ENCODE measurements around the gene RIN3.

Gene RIN3

DNA sequence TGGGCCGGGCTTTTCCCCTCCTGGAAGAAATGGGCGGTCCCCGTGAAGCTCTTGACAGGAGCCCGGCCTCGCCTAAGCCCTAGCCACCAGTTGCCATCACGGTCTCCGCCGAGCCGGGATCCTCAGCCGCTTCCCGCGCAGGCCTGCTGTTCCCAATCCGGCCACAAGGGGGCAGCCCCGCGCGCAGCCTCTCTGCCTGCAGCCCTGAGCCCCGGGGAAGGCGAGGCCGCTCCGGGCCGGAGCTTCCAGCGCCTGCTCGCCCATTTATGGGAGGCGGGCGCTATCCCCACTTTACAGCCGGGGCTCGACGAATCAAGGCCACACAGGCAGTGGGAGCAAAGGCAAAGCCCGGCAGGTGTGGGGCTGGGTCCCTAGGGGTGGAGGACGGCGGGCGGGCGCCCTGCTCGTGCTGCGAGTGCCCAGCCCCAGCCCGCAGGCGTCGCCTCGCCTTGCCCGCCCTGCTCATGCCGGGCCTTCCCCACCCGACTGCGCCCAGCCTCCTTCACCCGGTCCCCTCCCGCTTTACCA is 173.4 kb downstream of the RIN3 start:
- no peaks in the 10 kb centered on the region for H3K9me3 Mint-ChIP-seq
- no peaks in the 10 kb centered on the region for H3K36me3 Mint-ChIP-seq (ENCODE audit: low read depth)
- peak; percentile 96 to 99 (median 97) for TF ChIP-seq CTCF (IDR thresholded peaks at IDR 0.05; ENCODE audit: unreplicated experiment in 3 of 3)
- no peak overlapping the region for H3K27ac Mint-ChIP-seq
- peaks cover 28% of the 10 kb centered on the region for H3K27me3 Mint-ChIP-seq (ENCODE audit: low read depth)
- H3K4me3 Mint-ChIP-seq, result peak overlapping the region in 1 of 3 experiments; percentile 46
- no peaks in the 10 kb centered on the region for H3K4me1 Mint-ChIP-seq

- Mint-ChIP-seq H3K4me3 (peak overlapping the region in 1 of 3 experiments; percentile 65), H3K27me3 (ENCODE audit: low read depth) (peaks cover 28% of the 10 kb centered on the region), H3K27ac (no peak overlapping the region), H3K36me3 (ENCODE audit: low read depth) (no peaks in the 10 kb centered on the region), H3K4me1 (no peaks in the 10 kb centered on the region), H3K9me3 (no peaks in the 10 kb centered on the region)
- no peak for TF ChIP-seq CTCF (IDR thresholded peaks at IDR 0.05; ENCODE audit: unreplicated experiment in 3 of 3)
Measured at GRCh38 chr14:92687681-92688433, 174.3 kb downstream of the RIN3 start.

GRCh38 chr14:92688434-92689375 is 175.1 kb downstream of the RIN3 start:
- TF ChIP-seq CTCF (IDR thresholded peaks at IDR 0.05; ENCODE audit: unreplicated experiment in 3 of 3), result no peak
- H3K27me3 Mint-ChIP-seq (ENCODE audit: low read depth), result peaks cover 28% of the 10 kb centered on the region
- H3K36me3 Mint-ChIP-seq (ENCODE audit: low read depth), result no peaks in the 10 kb centered on the region
- H3K4me3 Mint-ChIP-seq, result peak overlapping the region; percentile 35 to 76 (median 65)
- H3K9me3 Mint-ChIP-seq, result no peaks in the 10 kb centered on the region
- H3K27ac Mint-ChIP-seq, result no peak overlapping the region
- no peaks in the 10 kb centered on the region for H3K4me1 Mint-ChIP-seq

GRCh38 chr14:92690171-92691011 is 176.8 kb downstream of the RIN3 start:
- peaks cover 38% of the 10 kb centered on the region for H3K27me3 Mint-ChIP-seq (ENCODE audit: low read depth)
- peaks cover 6% of the 10 kb centered on the region for H3K4me1 Mint-ChIP-seq
- H3K36me3 Mint-ChIP-seq (ENCODE audit: low read depth), result no peaks in the 10 kb centered on the region
- H3K27ac Mint-ChIP-seq, result no peak overlapping the region
- no peaks in the 10 kb centered on the region for H3K9me3 Mint-ChIP-seq
- peak; percentile 45 to 60 (median 59) for TF ChIP-seq CTCF (IDR thresholded peaks at IDR 0.05; ENCODE audit: unreplicated experiment in 3 of 3)
- H3K4me3 Mint-ChIP-seq, result peak overlapping the region in 1 of 3 experiments; percentile 40

GRCh38 chr14:92692822-92693226 is 179.2 kb downstream of the RIN3 start:
- Mint-ChIP-seq H3K4me3 (no peak overlapping the region), H3K27ac (no peak overlapping the region), H3K9me3 (no peaks in the 10 kb centered on the region), H3K4me1 (peaks cover 6% of the 10 kb centered on the region), H3K36me3 (ENCODE audit: low read depth) (no peaks in the 10 kb centered on the region), H3K27me3 (ENCODE audit: low read depth) (peaks cover 26% of the 10 kb centered on the region)
- TF ChIP-seq CTCF (IDR thresholded peaks at IDR 0.05; ENCODE audit: unreplicated experiment in 3 of 3), result no peak

Data from nephron (organoid).